Astrocyte of the hippocampus (primary cell): ENCODE data around the gene GALNTL6.

Experiments
- DNase-seq: peaks from one replicate; pipeline ENCODE4 v3.0.0; 2011; ENCODE audit warnings: low read depth, low spot score

The GALNTL6 gene

DNA sequence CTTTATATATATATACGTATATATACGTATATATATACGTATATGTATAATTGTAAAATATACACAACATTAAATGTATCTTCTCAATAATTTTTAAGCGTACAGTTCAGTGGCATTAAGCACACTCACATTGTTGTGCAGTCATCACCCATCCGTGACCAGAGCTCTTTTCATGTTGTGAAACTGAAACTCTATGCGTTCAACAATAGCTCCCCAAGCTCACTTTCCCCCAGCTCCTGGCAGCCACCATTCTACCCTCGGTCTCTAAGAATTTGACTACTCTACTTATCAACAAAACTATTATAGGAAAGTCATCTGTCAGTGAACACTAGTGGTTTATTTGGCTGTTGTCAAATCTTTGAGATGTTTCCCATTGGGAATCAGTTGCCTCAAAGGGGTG lies 733.6 kb downstream of the GALNTL6 start:
- no peak for DNase-seq

- DNase-seq: no peak
Observed at GRCh38 chr4:172547724-172548123, 734.5 kb downstream of the GALNTL6 start.

- peak; percentile 4 for DNase-seq
Observed at GRCh38 chr4:172553216-172553615, 740.0 kb downstream of the GALNTL6 start.

DNA sequence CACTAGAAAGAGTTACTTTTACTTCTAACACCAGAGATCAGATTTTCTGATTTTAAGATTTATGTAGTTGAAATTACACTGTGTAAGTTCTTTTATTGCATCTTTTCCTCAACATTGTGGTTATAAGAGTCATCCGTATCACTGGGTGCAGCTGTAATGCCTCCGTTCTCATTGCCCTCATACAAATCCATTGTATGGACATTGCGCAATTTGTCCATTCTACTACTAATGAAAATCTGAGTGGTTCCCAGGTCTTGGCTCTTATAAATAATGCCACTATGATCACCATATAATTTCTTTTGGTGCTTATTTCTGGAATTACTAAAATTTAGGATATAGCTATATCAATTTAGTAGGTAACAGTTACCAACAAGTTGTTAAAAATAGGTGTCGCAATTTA lies 741.4 kb downstream of the GALNTL6 start:
- DNase-seq: no peak

DNA sequence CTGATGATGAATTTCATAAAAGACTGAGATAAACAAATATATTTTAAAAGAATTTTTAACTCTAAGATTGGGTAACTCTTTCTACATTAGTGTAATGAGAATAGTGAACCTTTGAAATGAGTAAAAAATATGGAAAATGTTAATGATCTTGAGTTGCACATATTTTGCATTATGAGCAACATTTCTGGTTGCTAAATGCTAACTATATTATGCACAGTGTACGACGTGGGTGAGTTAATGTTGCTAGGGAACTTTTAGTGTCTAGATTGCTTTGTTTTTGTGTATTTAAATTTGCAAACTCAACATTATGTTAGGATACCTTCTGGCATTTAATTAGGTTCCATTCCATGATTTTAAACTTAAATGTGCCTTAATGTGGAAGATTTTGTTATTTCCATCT lies 742.5 kb downstream of the GALNTL6 start:
- DNase-seq: no peak

DNA sequence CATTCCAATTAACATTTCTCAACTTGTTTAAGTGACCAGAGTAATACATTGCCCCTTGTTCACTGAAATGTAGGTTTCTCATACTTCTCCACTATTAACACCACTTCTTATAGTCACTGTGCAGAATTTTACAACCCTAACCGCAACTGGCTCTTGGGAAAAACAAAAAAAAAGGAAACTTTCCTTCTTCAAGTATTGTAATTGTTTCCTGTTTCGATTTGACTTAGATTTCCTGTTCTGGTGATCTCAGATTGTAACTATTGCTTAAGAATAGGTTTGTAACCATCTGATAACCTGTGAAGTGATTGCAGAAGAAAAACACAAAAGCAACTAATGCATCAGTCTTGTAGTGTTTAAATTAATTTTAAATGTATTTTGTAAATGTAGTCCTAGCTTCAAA lies 760.7 kb downstream of the GALNTL6 start:
- DNase-seq: no peak

- DNase-seq: peak; percentile 74
Observed at GRCh38 chr4:172578712-172579111, 765.5 kb downstream of the GALNTL6 start.

DNA sequence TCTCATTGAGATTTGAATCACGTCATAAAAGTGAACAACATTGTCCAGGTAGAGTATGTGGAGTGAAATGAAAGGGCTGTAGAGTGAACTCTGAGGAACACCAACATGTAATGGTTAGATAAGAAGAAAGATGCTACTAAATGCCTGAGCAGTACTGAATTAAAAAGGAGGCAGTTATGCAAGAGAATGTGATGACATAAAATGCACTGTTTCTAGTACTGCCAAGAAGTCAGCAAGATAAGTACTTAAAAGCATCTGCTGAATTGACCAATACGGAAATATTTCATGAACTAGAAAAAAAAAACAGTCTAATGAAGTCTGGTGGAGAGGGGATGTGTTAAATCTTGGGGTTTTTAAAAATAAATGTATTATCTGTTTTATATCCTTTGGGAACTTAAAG lies 771.6 kb downstream of the GALNTL6 start:
- DNase-seq: no peak

DNA sequence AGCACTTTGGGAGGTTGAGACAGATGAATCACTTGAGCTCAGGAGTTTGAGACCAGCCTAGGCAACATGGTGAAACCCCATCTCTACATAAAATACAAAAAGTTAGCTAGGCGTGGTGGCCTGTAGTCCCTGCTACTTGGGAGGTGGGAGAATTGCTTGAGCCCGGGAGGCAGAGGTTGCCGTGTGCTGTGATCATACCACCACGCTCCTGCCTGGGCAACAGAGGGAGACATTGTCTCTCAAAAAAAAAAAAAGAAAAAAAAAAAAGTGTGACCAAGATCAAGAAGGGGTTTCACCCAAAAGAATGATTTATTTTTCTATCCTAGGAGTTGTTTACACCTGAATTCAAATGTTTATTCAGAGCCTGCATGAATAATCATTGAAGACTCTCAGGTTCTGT lies 783.0 kb downstream of the GALNTL6 start:
- no peak for DNase-seq

DNA sequence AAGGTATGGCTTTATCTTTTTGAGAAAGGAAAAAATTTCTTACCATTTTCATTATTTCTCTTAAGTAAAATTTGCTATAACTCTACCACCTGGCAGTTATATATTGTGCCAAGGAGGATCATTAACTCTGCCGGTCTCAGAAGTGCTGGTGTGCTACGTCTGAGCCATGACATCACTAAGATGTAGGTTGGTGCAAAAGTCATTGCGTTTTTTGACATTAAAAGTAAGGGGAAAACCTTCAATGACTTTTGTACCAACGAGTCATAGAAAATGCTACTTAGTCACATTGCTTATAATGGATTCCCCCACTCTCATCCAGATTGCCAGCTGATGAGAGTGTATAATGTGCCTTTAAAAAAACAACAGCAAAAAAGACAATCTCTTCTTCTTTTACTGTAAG lies 786.4 kb downstream of the GALNTL6 start:
- DNase-seq: no peak

DNA sequence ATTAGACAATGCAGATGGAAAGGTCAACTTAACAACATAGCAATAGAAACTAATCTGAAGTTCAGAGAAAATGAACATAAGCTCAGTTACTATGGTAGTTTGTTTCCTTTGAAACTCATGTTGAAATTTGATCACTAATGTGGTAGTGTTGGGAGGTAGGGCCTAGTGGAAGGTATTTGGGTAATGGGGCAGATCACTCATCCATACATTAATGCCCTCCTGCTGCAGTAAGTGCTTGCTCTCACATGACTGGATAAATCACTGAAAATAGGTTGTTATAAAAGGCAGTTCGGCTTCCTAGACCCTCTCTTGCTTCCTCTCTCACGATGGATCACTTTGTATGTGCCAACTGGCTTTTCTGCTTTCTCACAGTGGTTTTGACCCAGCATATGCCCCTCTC lies 788.0 kb downstream of the GALNTL6 start:
- DNase-seq: peak; percentile 48

DNA sequence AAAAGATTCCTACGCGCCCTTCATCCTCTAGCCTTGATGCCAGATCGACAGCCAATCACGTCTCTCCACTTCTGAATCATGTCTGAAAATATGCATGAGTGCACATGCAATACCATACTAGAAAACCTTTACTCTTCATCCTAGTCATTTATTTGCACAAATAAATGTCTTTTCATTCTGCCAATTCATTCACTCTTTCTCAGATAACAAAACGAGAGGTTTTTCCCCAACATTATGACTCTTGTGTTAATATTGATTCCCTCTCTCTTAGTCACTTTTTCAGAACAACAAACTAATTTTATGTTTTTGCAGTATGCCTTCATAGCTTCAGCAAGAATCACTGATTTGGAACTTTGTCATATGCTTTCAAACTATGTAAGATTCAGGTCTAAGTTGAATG lies 806.0 kb downstream of the GALNTL6 start:
- no peak for DNase-seq

- no peak for DNase-seq
Observed at GRCh38 chr4:172619798-172620197, 806.6 kb downstream of the GALNTL6 start.

DNA sequence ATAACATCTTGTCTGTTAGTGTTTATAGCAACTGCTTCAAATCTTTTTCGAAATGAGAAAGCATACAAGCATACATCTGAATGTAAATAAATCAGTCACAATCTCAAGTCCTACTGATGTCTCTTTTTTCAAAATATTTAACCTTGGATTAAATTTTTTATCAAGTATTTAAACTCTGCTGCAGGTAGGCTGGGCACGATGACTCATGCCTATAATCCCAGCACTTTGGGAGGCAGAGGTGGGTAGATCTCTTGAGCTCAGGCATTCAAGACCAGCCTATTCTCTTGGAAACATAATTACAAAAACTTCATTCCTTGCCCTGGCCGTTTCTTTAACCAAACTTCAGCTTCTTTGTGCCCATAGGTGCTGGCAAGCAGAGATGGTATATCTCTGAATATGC lies 815.1 kb downstream of the GALNTL6 start:
- DNase-seq: no peak

- no peak for DNase-seq
Observed at GRCh38 chr4:172630280-172630679, 817.1 kb downstream of the GALNTL6 start.

DNA sequence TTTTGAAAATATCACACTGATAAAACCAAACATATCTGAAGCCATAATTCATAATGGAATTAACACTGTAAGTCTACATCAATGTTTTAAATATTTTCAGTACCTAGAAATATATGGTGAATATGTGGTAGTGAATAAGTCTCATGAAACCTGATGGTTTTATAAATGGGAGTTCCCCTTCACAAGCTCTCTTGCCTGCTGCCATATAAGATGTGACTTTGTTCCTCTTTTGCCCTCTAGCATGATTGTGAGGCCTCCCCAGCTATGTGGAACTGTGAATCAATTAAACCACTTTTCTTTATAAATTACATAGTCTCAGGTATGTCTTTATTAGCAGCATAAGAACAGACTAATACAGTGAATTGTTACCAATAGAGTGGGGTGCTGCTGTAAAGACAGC lies 818.6 kb downstream of the GALNTL6 start:
- DNase-seq: no peak

DNA sequence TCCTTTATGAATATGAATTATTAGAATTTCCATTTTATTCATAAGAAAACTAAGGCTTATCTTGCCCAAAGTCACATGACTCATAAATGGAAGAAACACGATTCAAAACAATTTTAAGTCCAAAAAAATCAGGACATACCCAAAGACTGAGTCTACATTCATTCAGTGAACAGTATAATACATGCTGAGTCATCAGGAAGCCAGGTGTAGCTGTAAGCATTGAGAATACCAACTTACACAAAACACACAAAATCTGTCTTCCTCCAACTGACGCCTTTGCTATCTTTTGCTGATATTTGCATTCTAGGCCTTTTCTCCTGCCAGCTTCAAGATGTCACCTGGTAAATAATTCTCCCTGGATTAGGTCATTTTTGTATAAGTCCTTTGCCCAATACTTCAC lies 835.3 kb downstream of the GALNTL6 start:
- DNase-seq: peak; percentile 24

GRCh38 chr4:172649143-172649542 lies 835.9 kb downstream of the GALNTL6 start:
- no peak for DNase-seq

- no peak for DNase-seq
Observed at GRCh38 chr4:172650758-172651530, 837.7 kb downstream of the GALNTL6 start.

GRCh38 chr4:172651961-172652360 lies 838.8 kb downstream of the GALNTL6 start:
- no peak for DNase-seq

- DNase-seq: no peak
Observed at GRCh38 chr4:172652369-172652768, 839.2 kb downstream of the GALNTL6 start.

- DNase-seq: no peak
Observed at GRCh38 chr4:172653676-172654075, 840.5 kb downstream of the GALNTL6 start.

- no peak for DNase-seq
Observed at GRCh38 chr4:172654457-172654856, 841.3 kb downstream of the GALNTL6 start.

DNA sequence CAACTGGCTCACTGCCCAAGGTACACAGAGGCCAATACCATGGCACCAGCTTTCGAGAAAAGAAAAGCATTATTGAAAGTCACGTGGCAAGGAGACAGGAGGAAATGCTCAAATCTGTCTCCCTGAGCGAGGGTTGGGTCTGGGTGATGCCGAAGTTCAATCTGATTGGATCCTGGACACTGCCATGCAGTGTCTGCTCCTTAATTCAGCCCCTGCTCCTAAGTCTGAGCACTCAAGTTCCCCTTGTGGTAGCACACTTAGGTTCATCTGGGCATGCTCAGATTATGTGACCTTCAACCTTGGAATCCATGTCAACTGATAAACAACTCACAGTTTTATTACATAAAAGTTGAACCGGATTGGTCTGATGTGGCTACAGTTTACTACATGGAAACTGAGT lies 842.9 kb downstream of the GALNTL6 start:
- no peak for DNase-seq
